ENCODE results near the gene CD82. TPM values are rescaled to one million over a fixed set of nuclear protein-coding genes. Genes with fewer than 3 reads are reported as not detected.

CD82 gene
- total and polyA plus RNA-seq, 2 of the 8 experiments (the other 6 are each of a cell fraction or from before 2014, with no cell fraction given): 7.9 to 10.3 TPM

- TF ChIP-seq KDM4A (IDR thresholded peaks at IDR 0.05; ENCODE audit: low read depth, low read length, severe bottlenecking): no peak
- TF ChIP-seq CHD1 (IDR thresholded peaks at IDR 0.05; ENCODE audit: low read depth, low read length): no peak
- TF ChIP-seq CREB1 (IDR thresholded peaks at IDR 0.05): no peak
Observed at GRCh38 chr11:44621784-44622183, 56.3 kb downstream of the CD82 start (continued).
